ENCODE data around the gene CPSF3.

DNA sequence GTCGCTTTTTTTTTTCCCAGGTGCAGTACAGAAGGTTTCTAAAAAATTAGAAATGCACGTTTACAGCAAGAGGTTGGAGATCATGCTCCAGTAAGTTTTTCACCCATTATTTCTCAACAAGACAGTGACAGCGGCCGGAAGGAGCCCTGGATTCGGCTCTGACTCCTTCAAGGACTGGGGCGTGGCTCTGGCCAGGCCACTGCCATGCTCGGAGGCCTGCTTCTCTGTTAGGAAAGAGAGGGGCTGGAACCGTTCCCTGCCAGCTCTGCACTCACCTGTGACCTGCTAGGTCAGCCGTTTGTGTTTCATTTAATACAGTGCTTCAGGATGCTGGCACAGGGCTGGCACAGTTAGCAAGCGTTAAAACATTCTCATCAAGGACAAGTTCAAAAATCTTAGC, 44.2 kb downstream of the CPSF3 start:
- TF ChIP-seq, protein P1, sequence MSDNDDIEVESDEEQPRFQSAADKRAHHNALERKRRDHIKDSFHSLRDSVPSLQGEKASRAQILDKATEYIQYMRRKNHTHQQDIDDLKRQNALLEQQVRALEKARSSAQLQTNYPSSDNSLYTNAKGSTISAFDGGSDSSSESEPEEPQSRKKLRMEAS (IDR thresholded peaks at IDR 0.05) = no peak
- TF ChIP-seq TP53 (CRISPR knock-in tag; IDR thresholded peaks at IDR 0.05) (no peak), ESRRA (IDR thresholded peaks at IDR 0.05; ENCODE audit: borderline replicate concordance, low read length) (no peak), ZC3H11A (IDR thresholded peaks at IDR 0.05) (no peak), EP300 (IDR thresholded peaks at IDR 0.05) (no peak), BHLHE40 (IDR thresholded peaks at IDR 0.05; ENCODE audit: low read depth, low read length) (no peak), JUN (IDR thresholded peaks at IDR 0.05) (no peak)
- TF ChIP-seq, protein P2, sequence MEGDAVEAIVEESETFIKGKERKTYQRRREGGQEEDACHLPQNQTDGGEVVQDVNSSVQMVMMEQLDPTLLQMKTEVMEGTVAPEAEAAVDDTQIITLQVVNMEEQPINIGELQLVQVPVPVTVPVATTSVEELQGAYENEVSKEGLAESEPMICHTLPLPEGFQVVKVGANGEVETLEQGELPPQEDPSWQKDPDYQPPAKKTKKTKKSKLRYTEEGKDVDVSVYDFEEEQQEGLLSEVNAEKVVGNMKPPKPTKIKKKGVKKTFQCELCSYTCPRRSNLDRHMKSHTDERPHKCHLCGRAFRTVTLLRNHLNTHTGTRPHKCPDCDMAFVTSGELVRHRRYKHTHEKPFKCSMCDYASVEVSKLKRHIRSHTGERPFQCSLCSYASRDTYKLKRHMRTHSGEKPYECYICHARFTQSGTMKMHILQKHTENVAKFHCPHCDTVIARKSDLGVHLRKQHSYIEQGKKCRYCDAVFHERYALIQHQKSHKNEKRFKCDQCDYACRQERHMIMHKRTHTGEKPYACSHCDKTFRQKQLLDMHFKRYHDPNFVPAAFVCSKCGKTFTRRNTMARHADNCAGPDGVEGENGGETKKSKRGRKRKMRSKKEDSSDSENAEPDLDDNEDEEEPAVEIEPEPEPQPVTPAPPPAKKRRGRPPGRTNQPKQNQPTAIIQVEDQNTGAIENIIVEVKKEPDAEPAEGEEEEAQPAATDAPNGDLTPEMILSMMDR (IDR thresholded peaks at IDR 0.05) = no peak

All from A549 (cell line).